Neural progenitor cell (in vitro differentiated cells): ENCODE measurements around the gene FRYL. TPM values are rescaled to one million over a fixed set of nuclear protein-coding genes. Genes with fewer than 3 reads are reported as not detected.

Source experiments
- DNase-seq: peaks from one replicate; pipeline ENCODE4 v3.0.0-alpha.2; 2016; ENCODE audit warnings: low spot score
- H2AFZ ChIP-seq: fragments of 200-600 bp; sonication (generic); replicated peaks from 2 replicates; pipeline ENCODE4 v1.6.1; 2016; ENCODE audit warnings: antibody characterized with exemption
- H3F3A ChIP-seq: fragments of 200-600 bp; sonication (generic); 2 replicates; pipeline ENCODE4 v1.6.1; 2016; ENCODE audit warnings: antibody characterized with exemption, low read depth
- H3K27ac ChIP-seq: fragments of 200-600 bp; sonication (generic); 2 replicates; pipeline ENCODE4 v1.5.1; 2016; ENCODE audit warnings: mild to moderate bottlenecking
- H3K27me3 ChIP-seq: fragments of 200-600 bp; sonication (generic); 2 replicates; pipeline ENCODE4 v1.6.1; 2016; ENCODE audit warnings: mild to moderate bottlenecking, moderate library complexity
- H3K36me3 ChIP-seq: fragments of 200-600 bp; sonication (generic); 2 replicates; pipeline ENCODE4 v1.5.1; 2016
- H3K4me1 ChIP-seq: fragments of 200-600 bp; sonication (generic); 2 replicates; pipeline ENCODE4 v1.6.1; 2016; ENCODE audit warnings: mixed run types
- H3K4me2 ChIP-seq: fragments of 200-600 bp; sonication (generic); 2 replicates; pipeline ENCODE4 v1.6.1; 2016
- H3K4me3 ChIP-seq: fragments of 200-600 bp; sonication (generic); 2 replicates; pipeline ENCODE4 v1.5.1; 2016
- H3K79me2 ChIP-seq: fragments of 200-600 bp; sonication (generic); 2 replicates; pipeline ENCODE4 v1.6.1; 2016; ENCODE audit warnings: low read depth
- H3K9ac ChIP-seq: fragments of 200-600 bp; sonication (generic); 2 replicates; pipeline ENCODE4 v1.6.1; 2016
- H3K9me3 ChIP-seq: fragments of 200-600 bp; sonication (generic); 2 replicates; pipeline ENCODE4 v1.5.1; 2016; ENCODE audit warnings: low read depth
- H4K20me1 ChIP-seq: fragments of 200-600 bp; sonication (generic); 2 replicates; pipeline ENCODE4 v1.6.1; 2016; ENCODE audit warnings: low read depth
- H3K27ac Mint-ChIP-seq: 3 replicates; pipeline ENCODE4 v1.8.0; 2021; ENCODE audit warnings: mixed read lengths
- H3K27me3 Mint-ChIP-seq: 2 replicates; pipeline ENCODE4 v1.8.0; 2022; ENCODE audit warnings: low read depth, mild to moderate bottlenecking, inconsistent platforms, moderate library complexity, mixed read lengths; ENCODE audit not compliant: insufficient read depth
- H3K36me3 Mint-ChIP-seq: 3 replicates; pipeline ENCODE4 v1.8.0; 2021; ENCODE audit warnings: mixed read lengths
- H3K4me1 Mint-ChIP-seq: 3 replicates; pipeline ENCODE4 v1.8.0; 2021; ENCODE audit warnings: mixed read lengths
- H3K4me3 Mint-ChIP-seq: 3 replicates; pipeline ENCODE4 v1.8.0; 2021; ENCODE audit warnings: mild to moderate bottlenecking, moderate library complexity, mixed read lengths
- H3K9me3 Mint-ChIP-seq: 3 replicates; pipeline ENCODE4 v1.8.0; 2020; ENCODE audit warnings: mixed read lengths
- CTCF ChIP-seq: fragments of 200-600 bp; sonication (generic); IDR thresholded peaks from 2 replicates; pipeline ENCODE4 v1.5.1; 2017; ENCODE audit warnings: antibody characterized with exemption, mild to moderate bottlenecking
- EZH2 ChIP-seq: fragments of 200-600 bp; sonication (generic); IDR thresholded peaks from 2 replicates; pipeline ENCODE4 v1.6.1; 2017; ENCODE audit warnings: antibody characterized with exemption, mild to moderate bottlenecking, moderate library complexity
- EZH2phosphoT487 ChIP-seq: fragments of 200-600 bp; sonication (generic); IDR thresholded peaks from 2 replicates; pipeline ENCODE4 v1.6.1; 2017; ENCODE audit warnings: antibody characterized with exemption
- total RNA-seq: library from RNA; depleted of rRNA; stranded (reverse); fragments of >200 nt; gene quantifications from 2 replicates; pipeline ENCODE4 v1.2.3, GENCODE V29; 2015; ENCODE audit warnings: low replicate concordance

The FRYL gene
- total RNA-seq, 1 donor from 2014 or later = 70.5 TPM

GRCh38 chr4:48571471-48571870, 208.6 kb downstream of the FRYL start:
- H3K36me3 ChIP-seq = peaks cover 22% of the 10 kb centered on the region
- H3K4me2 ChIP-seq = no peak overlapping the region
- no peaks in the 10 kb centered on the region for H4K20me1 ChIP-seq
- H3K27ac Mint-ChIP-seq = no peak overlapping the region
- H3K9me3 ChIP-seq = no peaks in the 10 kb centered on the region
- H2AFZ ChIP-seq = no peak overlapping the region
- H3K4me1 Mint-ChIP-seq = no peaks in the 10 kb centered on the region
- H3K27me3 Mint-ChIP-seq = no peaks in the 10 kb centered on the region
- no peak overlapping the region for H3K4me3 Mint-ChIP-seq
- peaks cover 11% of the 10 kb centered on the region for H3K36me3 Mint-ChIP-seq
- H3K4me3 ChIP-seq = no peak overlapping the region
- TF ChIP-seq EZH2 (no peak), CTCF (no peak), EZH2phosphoT487 (no peak)
- H3F3A ChIP-seq = no peaks in the 10 kb centered on the region
- no peaks in the 10 kb centered on the region for H3K4me1 ChIP-seq
- H3K9ac ChIP-seq = no peak overlapping the region
- H3K27me3 ChIP-seq = no peaks in the 10 kb centered on the region
- no peaks in the 10 kb centered on the region for H3K79me2 ChIP-seq
- no peaks in the 10 kb centered on the region for H3K9me3 Mint-ChIP-seq
- H3K27ac ChIP-seq = no peak overlapping the region
- DNase-seq = no peak

- H3K27me3 Mint-ChIP-seq = peaks cover 1% of the 10 kb centered on the region
- H3K9ac ChIP-seq = no peak overlapping the region
Observed at GRCh38 chr4:48570646-48571220, 209.3 kb downstream of the FRYL start.

DNA sequence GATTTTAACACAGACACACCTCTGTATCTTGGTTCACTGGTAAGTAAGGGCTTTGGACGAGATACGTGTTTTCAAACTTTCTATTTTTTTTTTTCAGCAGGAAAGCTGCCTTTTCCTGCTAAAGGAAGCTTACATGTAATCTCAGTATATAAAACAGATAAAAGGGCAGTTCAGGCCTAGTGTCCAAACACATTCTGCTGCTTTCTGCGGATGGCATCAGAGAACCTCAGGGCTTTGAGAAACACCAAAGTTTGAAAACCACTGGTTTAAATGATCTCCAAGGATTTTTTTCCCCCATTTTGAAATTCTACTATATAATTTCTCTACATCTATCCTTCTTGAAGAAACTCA, 214.1 kb downstream of the FRYL start:
- H3K36me3 Mint-ChIP-seq = peaks cover 11% of the 10 kb centered on the region
- H3K4me3 Mint-ChIP-seq = no peak overlapping the region
- peaks cover 2% of the 10 kb centered on the region for H3K27me3 Mint-ChIP-seq
- no peak overlapping the region for H3K9ac ChIP-seq
- no peaks in the 10 kb centered on the region for H3K27me3 ChIP-seq
- H3F3A ChIP-seq = no peaks in the 10 kb centered on the region
- H3K79me2 ChIP-seq = no peaks in the 10 kb centered on the region
- H3K27ac Mint-ChIP-seq = no peak overlapping the region
- no peak overlapping the region for H2AFZ ChIP-seq
- H3K36me3 ChIP-seq = peaks cover 25% of the 10 kb centered on the region
- DNase-seq = no peak
- no peaks in the 10 kb centered on the region for H3K4me1 ChIP-seq
- H3K4me1 Mint-ChIP-seq = no peaks in the 10 kb centered on the region
- H4K20me1 ChIP-seq = no peaks in the 10 kb centered on the region
- no peak overlapping the region for H3K27ac ChIP-seq
- H3K4me3 ChIP-seq = no peak overlapping the region
- TF ChIP-seq EZH2 = no peak
- no peak for TF ChIP-seq CTCF
- no peak for TF ChIP-seq EZH2phosphoT487
- no peaks in the 10 kb centered on the region for H3K9me3 ChIP-seq
- no peaks in the 10 kb centered on the region for H3K9me3 Mint-ChIP-seq
- H3K4me2 ChIP-seq = no peak overlapping the region

More at GRCh38 chr4:48570646-48571220, 209.3 kb downstream of the FRYL start:
- no peak for TF ChIP-seq EZH2phosphoT487
- TF ChIP-seq CTCF = no peak
- TF ChIP-seq EZH2 = no peak
- Mint-ChIP-seq H3K4me1 (no peaks in the 10 kb centered on the region), H3K4me3 (no peak overlapping the region), H3K36me3 (peaks cover 9% of the 10 kb centered on the region), H3K9me3 (no peaks in the 10 kb centered on the region), H3K27ac (no peak overlapping the region)
- no peak overlapping the region for H3K4me3 ChIP-seq
- no peaks in the 10 kb centered on the region for H4K20me1 ChIP-seq
- DNase-seq = no peak
- no peak overlapping the region for H3K27ac ChIP-seq
- H3F3A ChIP-seq = no peaks in the 10 kb centered on the region
- H3K9me3 ChIP-seq = no peaks in the 10 kb centered on the region
- H3K36me3 ChIP-seq = peaks cover 20% of the 10 kb centered on the region
- no peak overlapping the region for H3K4me2 ChIP-seq
- H3K4me1 ChIP-seq = no peaks in the 10 kb centered on the region
- no peak overlapping the region for H2AFZ ChIP-seq
- H3K79me2 ChIP-seq = no peaks in the 10 kb centered on the region
- H3K27me3 ChIP-seq = no peaks in the 10 kb centered on the region
